CD4-positive, alpha-beta T cell treated with Interleukin-1 beta for 1 hour (primary cell): ENCODE data around the gene STAC3.

Source experiments
- DNase-seq, 2 donors: peaks; one replicate each; pipeline ENCODE4 v3.0.0-alpha.2; 2020 to 2022

STAC3 gene

GRCh38 chr12:57254506-57255280, 3.7 kb upstream of the STAC3 start:
- no peak for DNase-seq

- no peak for DNase-seq
These were observed 446 bp downstream of the STAC3 start for GRCh38 chr12:57250541-57250940.

- no peak for DNase-seq
These were observed 1.8 kb downstream of the STAC3 start for GRCh38 chr12:57248934-57249742.

- no peak for DNase-seq
These were observed 3.9 kb downstream of the STAC3 start for GRCh38 chr12:57247041-57247440.

- DNase-seq: no peak
These were observed 6.7 kb downstream of the STAC3 start for GRCh38 chr12:57244312-57244696.

- peak; percentile 76 to 79 for DNase-seq
These were observed 7.3 kb downstream of the STAC3 start for GRCh38 chr12:57243521-57244311.

GRCh38 chr12:57242691-57243454, 8.1 kb downstream of the STAC3 start:
- DNase-seq: peak; percentile 63 to 67

- no peak for DNase-seq
These were observed 8.7 kb downstream of the STAC3 start for GRCh38 chr12:57242329-57242690.

GRCh38 chr12:57241402-57242310, 9.3 kb downstream of the STAC3 start:
- DNase-seq: no peak

- DNase-seq: no peak
These were observed 10.0 kb downstream of the STAC3 start for GRCh38 chr12:57240926-57241401.

GRCh38 chr12:57240066-57240921, 10.7 kb downstream of the STAC3 start:
- DNase-seq: peak; percentile 73 to 82

GRCh38 chr12:57239587-57240065, 11.4 kb downstream of the STAC3 start:
- DNase-seq: no peak

GRCh38 chr12:57238854-57239554, 12.0 kb downstream of the STAC3 start:
- DNase-seq: peak; percentile 85 to 87

- DNase-seq: no peak
These were observed 12.8 kb downstream of the STAC3 start for GRCh38 chr12:57237932-57238853.

- DNase-seq: no peak
These were observed 13.4 kb downstream of the STAC3 start for GRCh38 chr12:57237596-57237931.

- no peak for DNase-seq
These were observed 13.9 kb downstream of the STAC3 start for GRCh38 chr12:57236925-57237595.

- DNase-seq: peak in 1 of 2 donors; percentile 41
These were observed 14.6 kb downstream of the STAC3 start for GRCh38 chr12:57236201-57236924.
